ENCODE measurements around the gene DIP2C.
"Not testable (repeated sequence)": the region's sequence is repeated elsewhere in the genome, so short reads cannot be mapped to it uniquely, and the experiment has no call there.

Gene DIP2C

DNA sequence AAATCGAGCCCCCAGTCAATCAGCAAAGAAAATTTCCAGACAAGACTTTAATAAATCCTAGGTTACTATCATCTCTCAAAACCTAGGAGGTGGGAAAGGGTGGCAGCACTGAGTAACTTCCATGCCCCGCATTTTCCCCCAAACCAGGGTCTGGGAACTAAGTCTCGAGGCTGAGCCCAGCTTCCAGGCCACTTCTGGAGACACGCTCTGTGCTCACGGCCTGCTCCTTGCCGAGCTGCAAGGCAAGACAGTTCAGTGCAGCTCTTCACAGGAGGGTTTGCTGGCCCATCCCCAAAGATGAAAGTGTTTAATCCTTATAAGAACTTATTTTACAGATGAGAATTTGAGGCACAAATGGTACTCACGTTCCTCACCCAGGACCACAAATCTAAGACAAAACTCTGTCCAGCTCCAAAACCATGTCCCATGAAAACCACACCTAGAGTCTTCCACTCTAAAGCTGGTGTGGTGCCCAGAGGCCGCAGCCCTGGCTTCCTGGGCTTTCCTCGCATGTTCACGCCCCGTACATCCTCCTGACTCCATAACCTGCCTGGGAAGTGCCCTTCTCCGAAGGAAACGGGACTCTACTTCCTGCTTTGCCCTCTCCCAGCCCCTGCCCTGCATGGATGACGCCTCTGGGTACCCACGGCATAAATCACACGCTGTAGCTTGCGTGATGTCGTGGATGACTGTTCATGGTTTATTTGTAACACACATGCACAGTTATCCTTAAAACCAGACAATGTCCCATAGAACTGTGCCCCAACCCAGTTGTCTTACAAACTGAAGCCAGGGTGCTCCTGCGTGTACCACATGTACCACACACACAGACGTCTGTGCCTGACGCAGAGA is 201.2 kb downstream of the DIP2C start:
- DNase-seq = no peak

DNA sequence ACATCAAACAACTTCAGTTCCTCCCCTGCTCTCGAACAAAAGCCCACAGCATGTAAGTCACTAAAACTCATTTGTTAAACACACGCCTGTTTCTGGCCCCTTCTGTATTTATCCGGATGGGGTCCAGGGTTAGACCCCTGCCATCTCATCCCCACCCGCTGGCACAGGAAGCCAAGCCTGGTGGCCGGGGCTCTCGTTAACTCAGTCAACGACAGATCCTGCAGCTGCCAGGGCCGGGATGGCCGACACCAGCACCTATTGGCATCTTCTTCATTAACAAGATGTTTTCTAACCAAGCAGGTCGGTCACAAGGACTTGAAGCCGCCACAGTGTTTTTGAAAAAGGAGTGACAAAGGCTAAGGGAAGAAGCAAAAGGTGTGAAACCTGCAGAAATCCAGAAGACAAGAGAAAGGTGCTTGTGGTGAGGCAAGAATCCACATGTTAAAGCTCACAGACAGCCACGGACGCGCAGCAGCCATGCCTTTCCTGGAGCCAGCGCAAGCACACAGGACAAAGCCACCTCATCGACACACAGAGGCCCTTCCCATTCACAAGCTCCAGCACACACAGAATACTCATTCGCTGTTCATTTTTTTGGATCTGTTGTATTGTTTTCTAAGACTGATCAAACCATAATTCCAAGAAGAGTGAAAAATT is 202.7 kb downstream of the DIP2C start:
- DNase-seq = no peak

DNA sequence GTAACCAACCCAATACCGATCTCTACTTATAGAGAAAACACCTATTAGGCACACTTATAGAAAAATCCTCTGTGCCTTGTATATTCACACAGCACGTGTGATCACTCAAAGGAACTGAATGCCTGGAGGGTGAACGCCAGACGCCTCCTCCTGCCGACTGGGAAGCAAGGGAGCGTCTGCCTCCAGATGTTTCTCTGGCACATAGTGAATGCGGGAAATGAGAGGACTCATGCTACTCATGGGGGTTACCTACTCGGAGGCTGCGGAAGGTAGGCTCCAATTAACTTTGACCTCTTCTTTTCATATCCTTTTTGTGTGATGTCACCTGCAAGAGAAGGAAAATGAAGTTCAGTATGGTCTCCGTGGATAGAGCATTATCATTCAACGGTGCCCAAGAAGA is 203.3 kb downstream of the DIP2C start:
- no peak for DNase-seq

DNA sequence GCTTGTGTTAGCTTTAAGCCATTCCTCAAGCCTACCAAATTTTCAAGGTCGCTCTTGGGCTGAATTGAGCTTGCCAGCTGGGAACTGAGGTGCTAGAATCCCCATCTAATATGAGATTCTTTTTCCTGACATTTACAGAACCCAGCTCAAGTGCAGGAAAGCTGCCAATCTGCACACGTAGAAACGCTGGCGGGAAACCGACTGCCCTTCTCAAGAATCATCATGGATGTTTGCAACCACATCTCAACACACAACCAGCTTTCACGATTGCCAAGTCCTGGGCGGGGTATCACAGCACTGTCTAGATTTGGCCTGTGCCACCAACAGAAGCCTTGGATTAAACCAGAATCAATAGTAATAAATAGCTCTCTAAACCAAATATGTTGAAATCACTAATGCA is 203.7 kb downstream of the DIP2C start:
- DNase-seq = no peak

DNA sequence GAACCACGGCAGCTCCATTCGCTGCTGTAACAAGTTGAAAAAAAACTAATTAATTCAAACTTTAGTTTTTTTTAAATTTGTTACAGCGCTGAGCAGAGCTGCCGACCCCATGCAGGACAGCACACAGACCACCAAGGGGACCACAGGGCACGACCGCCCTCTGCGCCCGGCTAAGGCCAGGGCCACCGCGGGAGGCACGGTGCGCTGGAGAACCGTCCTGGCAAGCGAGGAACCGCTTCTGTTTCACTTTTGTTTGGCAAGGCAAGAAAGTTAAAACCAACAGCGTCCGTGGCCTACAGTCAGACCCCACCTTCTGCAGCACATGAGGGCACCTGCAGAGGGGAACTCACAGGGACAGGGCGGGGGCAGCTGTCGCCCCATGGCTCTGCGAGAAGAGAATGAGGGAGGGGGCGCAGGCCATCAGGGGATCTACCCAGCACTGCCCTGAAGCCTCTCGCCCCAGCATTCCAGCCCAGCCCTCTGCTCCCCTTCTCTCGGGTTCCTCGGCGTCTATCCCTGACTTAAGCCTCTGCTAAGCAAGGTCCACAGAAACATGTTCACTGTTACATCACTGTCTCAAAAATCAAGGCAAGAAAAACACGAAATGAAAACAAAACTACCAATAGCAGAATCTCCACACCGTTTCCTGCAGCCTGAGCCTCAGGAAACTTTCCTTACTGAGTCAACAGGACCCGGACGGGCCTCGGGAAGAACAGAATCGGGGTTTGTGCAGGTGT is 204.4 kb downstream of the DIP2C start:
- DNase-seq = no peak

DNA sequence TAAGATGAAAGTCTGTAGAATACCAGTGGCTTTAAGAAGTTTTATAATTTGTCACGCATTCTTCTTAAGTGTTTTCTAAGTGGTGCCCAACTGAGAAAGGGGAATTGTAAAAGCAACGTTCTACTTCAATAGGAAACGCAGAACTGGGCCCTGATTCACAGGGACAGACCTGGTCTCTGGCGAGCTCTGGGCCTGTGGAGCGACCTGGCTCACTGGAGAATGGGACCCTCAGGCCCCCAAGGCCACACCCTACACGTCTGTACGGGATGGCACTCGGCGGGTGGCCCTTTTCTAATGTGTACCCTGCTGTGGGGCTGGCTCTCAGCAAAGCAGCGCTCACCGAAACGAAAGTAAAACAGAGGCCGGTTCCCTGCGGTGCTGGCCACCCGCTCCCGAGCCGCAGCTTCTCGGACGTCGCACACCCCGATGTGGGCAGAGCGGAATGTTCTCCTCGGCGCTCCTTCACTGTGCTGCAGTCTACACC is 205.0 kb downstream of the DIP2C start:
- no peak for DNase-seq

DNA sequence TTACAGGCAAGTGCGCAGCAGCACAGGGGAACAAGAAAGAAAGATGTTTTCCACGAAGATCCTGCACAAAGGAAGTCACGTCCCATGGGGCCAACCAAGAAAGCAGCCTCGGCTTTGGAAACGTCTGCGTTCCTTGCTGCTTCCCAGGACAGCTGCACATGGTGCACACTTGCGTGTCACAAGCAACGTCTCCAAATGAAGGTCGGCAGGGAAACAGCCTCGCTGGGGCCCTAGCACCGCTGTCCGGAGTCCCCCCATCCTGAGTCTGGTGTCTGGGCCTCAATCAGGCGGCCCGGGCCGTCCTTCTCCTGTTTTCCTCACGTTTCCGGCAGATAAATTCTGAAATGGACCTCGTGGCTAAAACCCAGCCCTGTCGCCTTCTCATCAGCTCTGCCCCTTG is 206.2 kb downstream of the DIP2C start:
- no peak for DNase-seq

DNA sequence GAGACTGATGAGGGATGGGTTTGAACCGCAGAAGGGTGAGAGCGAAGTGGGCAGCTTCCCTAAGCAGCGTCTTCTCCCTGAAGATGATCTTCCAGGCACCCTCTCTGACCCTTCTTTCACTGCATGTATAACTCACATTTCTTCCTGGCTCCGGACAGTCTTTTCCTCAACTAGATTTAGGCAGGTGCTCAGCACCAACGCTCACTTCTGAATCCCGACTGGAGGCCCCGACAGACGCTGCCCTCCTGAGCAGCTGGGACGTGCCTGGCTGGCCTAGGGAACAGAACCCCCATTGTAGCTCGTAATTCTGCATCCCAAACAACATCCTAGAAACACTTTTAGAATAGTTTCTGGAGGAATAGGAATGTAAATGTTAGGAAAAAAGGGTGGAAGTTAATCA is 206.6 kb downstream of the DIP2C start:
- no peak for DNase-seq

DNA sequence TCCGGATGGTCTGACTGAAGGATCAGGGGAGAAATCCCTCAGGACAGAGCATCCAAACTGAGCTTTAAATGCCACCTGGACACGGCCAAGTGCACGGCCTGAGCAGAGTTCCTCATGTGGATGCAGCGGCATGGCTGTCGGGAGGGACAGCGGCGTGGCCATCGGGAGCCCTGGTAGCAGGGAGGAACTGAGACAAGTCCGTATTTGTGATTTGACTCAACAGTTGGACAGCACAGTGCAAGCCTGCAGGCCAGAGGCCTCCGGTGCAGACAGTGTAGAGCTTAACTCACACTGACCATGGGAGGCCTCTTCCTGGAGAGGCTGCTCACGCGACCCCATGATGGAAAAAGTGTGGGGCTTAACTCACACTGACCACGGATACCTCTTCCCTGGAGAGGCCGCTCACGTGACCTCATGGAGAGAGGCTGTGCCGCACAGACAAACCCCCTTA is 207.4 kb downstream of the DIP2C start:
- no peak for DNase-seq

DNA sequence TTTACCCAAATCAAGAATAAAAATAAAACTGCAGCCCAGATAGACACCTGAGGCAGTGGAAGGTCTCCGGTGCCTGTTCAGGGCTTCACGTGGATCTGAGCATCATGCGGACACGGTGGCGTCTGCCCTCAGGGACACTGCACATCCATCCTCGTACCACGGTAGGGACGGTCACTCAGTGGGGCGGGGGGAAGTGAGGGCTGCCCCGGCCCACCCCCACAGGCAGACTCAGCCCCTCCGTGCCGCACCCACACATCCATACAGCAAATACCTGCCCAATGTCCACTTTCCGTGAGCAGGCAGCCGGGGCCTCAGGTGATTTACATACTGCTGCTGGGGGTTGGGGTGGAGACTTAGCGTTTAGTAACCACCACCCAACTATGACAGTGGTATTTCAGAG is 207.8 kb downstream of the DIP2C start:
- no peak for DNase-seq

DNA sequence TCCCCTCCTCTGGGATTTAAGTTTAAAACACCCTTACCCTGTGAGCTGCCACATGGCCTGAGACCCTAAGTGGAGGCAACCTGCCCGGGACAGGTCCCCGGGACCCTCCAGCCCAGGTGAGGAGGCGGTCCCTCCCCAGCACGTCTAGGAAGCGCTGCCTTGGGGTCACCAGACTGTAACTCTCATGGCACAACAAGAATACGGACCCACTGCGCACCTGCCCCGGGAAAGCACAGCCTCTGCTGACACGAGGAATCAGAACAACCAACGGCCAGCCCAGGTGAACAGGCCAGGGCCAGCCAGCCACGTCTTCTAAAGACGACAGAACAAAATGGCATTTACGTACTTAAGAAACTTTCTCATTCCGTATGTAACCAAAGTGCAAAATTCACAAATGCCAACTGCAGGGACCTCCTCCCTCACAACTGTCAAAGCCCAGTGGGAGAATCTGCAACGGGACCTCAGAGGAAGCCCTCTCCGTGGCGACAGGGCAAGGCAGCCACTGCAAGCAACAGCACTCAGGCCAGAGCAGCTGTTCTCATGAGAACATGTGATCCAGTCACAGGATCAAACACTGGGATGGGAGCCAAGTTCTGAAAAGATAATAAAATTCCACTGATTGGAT is 208.4 kb downstream of the DIP2C start:
- DNase-seq = no peak

DNA sequence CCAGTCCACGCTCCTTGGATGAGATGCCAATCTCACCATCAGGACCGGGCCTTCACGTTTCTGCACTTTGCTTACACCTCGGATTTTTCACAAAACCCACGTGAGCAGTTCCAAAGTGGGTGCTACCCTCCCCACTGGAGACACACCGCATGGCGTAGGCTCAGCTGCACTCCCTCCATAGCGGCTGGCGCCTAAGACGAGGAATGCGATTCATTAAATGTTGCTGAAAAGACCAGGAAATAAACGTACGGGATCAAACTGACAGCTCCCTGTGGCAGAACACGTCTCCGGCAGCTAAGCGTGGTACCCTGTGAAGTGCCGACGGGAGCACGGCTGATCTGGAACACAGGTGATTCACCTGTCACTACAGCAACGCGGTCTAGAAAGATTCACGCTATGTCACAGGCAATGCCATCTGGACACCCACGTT is 209.0 kb downstream of the DIP2C start:
- no peak for DNase-seq

DNA sequence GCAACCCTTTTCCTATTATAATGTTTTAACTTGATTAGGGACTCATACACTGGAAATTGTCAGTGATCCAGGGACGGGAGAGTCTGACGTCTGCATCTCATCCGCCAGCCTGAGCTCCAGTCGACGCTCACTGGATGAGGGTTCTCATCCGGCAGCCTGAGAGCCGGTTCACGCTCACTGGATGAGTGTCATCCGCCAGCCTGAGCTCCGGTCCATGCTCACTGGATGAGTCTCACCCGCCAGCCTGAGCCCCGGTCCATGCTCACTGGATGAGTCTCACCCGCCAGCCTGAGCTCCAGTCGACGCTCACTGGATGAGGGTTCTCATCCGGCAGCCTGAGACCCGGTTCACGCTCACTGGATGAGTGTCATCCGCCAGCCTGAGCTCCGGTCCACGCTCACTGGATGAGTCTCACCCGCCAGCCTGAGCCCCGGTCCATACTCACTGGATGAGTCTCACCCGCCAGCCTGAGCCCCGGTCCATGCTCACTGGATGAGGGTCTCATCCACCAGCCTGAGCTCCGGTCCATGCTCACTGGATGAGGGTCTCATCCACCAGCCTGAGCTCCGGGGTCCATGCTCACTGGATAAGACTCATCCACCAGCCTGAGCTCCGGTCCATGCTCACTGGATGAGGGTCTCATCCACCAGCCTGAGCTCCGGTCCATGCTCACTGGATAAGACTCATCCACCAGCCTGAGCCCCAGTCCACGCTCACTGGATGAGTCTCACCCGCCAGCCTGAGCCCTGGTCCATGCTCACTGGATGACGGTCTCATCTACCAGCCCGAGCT is 209.6 kb downstream of the DIP2C start:
- DNase-seq = not testable (repeated sequence)

DNA sequence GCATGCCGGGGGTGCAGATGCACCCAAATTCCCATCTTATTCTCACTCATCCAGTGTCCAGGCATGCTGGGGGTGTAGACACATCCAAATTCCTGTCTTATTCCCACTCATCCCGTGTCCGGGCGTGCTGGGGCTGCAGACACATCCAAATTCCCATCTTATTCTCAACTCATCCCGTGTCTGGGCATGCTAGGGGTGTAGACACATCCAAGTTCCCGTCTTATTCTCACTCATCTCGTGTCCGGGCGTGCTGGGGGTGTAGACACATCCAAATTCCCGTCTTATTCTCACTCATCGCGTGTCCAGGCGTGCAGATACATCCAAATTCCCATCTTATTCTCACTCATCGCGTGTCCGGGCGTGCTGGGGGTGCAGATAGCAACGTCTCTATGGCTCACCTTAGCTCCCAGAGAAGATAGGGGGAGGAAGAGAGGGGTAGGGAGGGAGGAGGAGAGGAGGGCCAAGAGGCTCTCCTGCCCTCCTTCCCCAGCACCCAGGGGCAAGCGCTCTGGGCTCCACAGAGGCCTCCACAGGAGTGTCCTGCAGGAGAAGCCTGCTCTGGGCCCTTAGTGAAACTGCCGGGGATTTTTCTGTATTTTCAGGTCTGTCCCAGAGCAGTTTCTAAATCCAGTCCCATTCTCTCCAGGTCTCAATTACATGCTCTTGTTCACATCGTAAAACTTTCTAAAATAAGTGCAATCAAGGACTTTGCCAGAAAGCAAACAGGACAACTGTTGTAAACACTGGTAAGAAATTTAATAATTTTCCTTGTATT is 210.8 kb downstream of the DIP2C start:
- DNase-seq = no peak

DNA sequence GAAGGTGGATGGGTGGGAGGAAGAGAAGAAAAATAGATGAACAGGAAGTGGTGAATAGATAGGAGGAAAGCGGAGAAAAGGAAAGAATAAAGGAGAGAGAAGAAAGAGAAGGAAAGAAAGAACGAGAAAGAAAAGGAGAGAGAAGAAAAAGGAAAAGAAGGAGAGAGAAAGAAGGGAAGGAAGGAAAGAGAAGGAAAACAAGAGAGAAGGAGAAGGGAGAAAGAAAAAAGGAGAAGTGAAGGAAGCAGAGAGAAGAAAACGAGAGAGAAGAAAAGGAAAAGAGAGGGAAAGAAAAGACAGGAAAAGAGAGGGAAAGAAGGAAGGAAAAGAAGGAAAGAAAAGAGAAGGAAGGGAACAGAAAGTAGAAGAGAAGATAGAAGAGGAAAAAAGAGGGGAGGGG is 211.8 kb downstream of the DIP2C start:
- DNase-seq = no peak

DNA sequence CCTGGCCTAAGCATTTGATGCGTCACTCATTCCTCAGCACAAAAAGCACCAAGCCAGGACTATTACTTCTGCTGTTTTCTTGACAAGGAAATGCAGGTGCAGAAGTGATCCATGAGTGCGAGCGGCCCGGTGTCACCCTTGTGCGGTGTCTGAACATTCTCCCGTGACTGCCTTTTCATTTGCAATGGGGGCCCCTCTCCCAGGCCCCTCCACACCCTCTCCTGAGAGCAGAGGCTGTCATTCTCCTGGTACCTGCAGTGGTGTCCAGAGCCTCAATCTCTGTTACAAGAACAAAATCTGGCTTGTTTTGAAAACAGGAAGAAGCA is 213.1 kb downstream of the DIP2C start:
- no peak for DNase-seq

DNA sequence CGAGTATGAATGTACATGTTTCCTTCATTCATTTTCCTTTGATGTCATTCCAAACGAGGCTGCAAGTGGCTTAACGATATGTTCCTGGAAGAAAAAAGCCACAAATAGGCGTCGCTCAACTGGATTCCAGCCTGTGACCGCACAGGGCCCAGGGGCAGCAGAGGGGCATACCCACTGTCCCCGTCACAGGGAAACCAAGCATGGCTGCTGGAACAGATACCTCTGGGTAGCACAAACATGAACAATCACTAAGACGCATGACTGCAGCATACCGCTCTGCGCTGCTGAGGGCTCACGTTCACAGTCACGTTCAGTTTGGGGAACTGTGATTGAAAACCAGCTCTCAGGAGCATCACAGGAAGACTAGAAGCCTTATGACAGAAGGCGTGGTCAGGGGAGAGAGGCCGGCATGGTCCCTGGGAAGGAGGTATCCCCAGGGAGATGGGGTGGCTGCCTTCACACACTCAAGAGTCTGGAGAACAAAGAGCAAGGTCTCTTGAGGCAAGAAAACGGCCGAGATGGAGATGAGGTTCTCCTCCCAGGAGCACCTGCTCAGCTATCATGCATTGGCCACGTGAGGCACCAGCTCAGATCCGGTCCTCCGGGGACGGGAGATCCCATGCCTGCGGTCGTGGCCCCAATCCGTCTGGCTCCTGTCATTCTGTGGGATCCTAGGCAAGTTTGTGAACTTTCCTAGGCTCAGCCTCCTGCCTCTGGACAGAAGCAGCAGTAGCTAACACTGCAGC is 213.6 kb downstream of the DIP2C start:
- no peak for DNase-seq

DNA sequence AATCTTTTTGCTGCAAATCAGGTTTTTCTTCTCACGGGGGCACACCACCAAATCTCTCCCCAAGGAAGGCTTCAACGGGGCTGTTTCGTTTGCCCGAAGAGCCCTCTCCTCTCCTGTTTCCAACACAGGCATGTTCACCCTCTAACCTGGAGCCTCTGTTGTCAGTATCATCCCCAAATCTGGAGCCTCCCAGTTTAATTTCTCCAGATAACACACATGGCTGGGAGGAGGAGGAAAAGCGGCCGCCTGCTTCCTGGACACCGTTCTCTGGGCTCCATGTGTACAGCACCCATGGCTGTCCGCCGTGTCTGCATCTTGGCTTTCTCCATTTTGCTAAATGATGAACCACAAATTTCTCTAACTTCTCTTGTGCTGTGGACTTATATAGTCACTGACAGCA is 214.5 kb downstream of the DIP2C start:
- no peak for DNase-seq

DNA sequence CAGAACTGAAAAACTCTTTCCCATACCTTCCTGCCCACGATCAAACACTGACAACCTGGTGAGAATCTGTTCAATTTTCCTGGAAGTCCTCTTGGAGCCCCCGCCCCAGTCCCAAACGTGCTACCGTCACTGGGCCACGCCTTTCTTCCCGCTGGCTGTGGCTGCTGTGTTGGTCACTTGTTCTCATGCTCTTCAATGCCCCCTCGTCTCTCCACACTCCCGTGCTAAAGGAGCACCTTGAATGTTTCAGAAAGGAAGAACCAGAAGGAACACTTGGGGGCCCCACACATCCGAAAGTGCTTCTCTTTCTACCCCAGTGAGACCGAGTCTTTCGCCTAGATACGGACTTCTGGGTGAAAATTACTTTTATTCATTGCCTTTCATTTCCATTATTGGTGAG is 215.1 kb downstream of the DIP2C start:
- no peak for DNase-seq

DNA sequence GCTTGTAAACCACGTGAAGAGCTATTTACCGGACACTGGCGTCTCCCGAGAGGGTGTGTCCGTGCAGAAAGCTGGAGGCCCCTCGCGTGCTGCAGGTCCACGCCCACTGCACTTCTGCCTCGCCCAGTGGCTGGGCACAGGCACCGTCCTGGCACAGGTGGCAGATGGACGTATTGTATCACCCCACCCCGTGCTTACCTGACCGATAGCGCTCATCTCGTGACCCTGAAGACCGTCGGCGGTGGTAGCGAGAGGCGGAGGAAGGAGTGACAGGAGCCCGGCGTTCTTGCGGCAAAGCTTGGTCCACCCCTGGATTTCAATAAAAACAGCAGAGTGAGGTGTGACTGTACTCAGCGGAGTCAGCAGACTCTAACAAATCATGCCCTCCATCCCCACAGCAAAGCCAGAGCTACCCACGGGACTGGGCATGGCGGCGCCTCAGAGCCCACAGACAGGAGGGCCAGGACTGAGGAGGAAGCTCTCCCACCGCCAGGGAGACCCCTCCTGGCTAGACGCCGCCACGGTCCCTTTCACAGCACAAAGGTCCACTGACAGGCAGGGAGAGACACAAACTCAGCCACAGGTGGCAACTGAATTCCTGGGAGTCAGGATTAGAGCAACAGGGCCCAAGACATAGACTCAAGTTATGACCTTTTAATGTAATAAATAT is 217.1 kb downstream of the DIP2C start:
- no peak for DNase-seq

Data from SIG-M5 (cell line).